ENCODE results near the gene USF1.

GRCh38 chr1:161069241-161069640 is 23.5 kb upstream of the USF1 start:
- TF ChIP-seq POLR2A (IDR thresholded peaks at IDR 0.05; ENCODE audit: low read depth, low read length) (no peak; the same call in 1 of the 2 replicates), TAF1 (IDR thresholded peaks at IDR 0.05; ENCODE audit: low read depth, low read length) (no peak), POLR2AphosphoS5 (IDR thresholded peaks at IDR 0.05; ENCODE audit: low read depth, low read length) (no peak), POU2F2 (IDR thresholded peaks at IDR 0.05; ENCODE audit: low read depth, low read length) (no peak), PAX5 (IDR thresholded peaks at IDR 0.05; ENCODE audit: insufficient read depth, low read length, severe bottlenecking) (no peak), SPI1 (IDR thresholded peaks at IDR 0.05; ENCODE audit: low read depth, low read length) (no peak)
